ENCODE results near the gene CFAP57. TPM values are rescaled to one million over a fixed set of nuclear protein-coding genes. Genes with fewer than 3 reads are reported as not detected.

The CFAP57 gene
- total RNA-seq, 4 donors from 2014 or later, result 0.12 to 0.46 TPM; not detected in 2

DNA sequence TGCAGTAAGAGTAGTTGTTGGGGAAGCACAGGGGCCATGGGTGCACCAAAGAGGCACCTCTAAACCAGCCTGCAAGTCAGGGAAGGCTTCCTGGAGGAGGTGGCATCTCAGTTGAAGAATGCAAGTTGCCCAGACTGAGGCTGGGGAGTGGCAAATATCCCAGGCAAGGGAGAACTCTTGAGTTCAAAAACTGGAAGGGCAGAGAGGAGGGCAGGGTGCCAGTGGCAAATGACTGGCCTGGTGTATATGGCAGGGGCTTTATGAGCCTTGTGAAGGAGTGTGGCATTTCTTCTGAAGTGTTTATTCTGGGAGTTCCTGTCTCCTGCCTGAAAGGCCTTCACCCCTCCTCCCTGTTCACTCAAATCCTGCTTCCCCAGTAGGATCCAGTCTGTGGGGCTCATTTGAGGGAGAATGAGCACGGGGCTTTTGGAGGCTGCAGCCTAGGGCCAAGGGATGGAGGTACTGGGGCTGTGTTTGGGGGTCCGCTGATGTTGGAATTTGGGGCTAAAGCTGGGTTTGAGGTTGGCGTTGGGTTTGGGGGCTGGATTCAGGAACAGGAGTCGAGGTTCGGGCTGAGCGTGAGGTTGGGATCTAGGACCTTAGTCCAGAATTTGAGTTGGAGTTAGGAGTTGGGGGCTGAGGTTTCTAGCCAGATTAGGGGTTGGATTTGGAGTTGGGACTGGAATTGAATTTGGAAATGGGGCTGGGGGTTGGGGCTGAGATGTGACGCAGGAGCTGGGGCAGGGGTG, 97.7 kb downstream of the CFAP57 start, which contains the start of gene TMEM125:
TSS of gene TMEM125 (plus strand) at position 357 of the 749 bp plus-strand sequence. CDS start 2,740 bp downstream, outside the sequence.
- ATAC-seq (ENCODE audit: low FRiP score), result no peak
- no peak for DNase-seq (ENCODE audit: low spot score)

DNA sequence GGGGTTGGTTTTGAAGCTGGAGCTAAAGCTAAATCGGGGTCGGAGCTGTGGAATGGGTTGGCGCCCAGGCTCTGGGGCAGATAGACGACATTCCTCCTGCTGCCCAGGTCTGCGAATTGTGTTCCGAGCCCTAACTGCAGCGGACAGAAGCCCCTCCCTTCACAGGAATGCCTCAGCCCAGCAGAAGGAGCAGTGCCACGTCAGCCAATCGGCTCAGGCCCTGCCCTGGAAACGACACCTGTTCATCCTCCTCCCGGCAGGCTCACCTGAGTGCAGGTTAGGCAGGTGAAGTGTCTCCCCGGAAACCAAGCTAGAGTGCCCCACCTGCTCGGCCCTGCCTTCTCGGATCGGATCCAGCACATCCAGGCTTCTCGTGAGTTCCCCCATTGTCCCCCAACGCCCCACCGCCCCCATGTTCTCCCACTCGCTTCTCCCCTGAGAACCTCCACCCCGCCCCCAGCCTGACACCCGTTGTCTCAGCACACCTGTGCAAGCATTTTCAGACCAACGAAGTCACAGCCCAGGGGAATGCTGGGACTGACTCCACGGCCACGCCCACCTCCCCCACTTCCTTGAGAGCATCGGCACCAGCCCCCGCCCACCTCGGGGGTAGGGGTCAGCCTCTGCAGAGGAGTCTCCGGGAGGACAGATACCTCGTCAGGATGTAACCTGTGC, 98.4 kb downstream of the CFAP57 start:
- TF ChIP-seq, protein P1, sequence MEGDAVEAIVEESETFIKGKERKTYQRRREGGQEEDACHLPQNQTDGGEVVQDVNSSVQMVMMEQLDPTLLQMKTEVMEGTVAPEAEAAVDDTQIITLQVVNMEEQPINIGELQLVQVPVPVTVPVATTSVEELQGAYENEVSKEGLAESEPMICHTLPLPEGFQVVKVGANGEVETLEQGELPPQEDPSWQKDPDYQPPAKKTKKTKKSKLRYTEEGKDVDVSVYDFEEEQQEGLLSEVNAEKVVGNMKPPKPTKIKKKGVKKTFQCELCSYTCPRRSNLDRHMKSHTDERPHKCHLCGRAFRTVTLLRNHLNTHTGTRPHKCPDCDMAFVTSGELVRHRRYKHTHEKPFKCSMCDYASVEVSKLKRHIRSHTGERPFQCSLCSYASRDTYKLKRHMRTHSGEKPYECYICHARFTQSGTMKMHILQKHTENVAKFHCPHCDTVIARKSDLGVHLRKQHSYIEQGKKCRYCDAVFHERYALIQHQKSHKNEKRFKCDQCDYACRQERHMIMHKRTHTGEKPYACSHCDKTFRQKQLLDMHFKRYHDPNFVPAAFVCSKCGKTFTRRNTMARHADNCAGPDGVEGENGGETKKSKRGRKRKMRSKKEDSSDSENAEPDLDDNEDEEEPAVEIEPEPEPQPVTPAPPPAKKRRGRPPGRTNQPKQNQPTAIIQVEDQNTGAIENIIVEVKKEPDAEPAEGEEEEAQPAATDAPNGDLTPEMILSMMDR (IDR thresholded peaks at IDR 0.05), result no peak
- ATAC-seq (ENCODE audit: low FRiP score), result no peak
- no peak for DNase-seq (ENCODE audit: low spot score)

More for the DNA sequence above, 97.7 kb downstream of the CFAP57 start, which contains the start of gene TMEM125:
- TF ChIP-seq, protein P1 (IDR thresholded peaks at IDR 0.05), result no peak

DNA sequence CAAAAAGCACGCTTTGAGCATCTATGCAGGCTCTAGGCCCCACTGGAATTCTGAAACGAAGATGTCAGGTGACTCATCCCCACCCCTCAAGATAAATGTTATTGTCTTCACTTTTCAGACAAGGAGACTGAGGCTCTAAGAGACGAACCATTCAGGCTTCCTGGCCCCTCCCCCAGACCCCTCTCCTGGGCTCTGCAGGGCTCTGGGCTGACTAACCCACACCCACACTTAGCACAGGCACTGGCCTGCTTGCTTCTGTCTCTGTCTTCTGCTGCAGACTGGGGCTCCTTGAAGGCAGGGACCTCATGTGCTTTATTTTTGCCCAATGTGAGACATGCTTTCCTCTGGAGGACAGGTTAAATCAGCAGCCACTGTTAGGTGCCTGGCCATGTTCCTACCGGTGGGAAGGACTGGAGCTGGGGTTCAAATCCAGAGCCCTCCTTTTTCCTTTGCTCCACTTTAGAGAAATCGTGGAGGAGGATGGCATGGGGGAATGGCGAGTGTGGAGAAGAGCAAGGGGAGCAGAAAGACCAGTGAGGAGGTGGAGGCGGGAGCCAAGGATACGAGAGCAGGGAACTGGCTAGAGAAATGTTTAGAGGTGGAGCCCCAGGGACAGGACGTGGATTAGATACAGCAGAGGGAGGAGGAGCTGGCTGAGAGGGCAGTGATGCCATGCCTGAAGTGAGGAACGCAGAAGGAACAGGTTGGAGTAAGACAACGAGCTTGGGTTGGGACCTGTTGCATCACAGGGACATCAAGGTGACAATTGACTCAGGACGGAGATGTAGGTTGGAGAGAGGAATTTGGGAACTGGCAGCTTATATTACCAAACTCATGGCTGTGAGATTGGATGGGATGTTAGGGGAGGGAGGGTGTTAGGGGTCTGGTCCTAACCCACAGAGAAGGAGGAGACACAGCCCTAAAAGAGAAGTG, 99.3 kb downstream of the CFAP57 start:
- DNase-seq (ENCODE audit: low spot score) (no peak), ATAC-seq (ENCODE audit: low FRiP score) (no peak)
- TF ChIP-seq, protein P1 (IDR thresholded peaks at IDR 0.05), result no peak

DNA sequence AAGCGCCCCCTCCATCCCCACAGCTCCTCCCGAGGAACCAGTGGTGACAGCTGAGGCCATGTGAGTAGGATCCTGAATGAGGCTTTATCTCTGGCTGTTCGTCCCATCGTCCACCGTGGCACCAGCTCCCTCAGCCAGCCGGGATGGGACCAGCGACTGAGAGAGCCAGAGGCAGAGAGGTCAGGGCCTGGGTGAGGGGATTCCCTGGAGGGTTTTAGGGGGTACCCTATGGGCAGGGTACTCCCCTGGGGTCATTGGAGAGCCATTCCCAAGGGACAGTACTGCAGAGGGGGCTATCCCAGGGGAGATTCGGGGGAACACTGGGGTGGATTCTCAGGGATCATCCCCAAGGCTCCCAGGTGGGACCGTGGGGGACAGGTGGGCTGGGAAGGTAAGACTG, 100.0 kb downstream of the CFAP57 start:
- TF ChIP-seq, protein P1 (IDR thresholded peaks at IDR 0.05), result no peak
- ATAC-seq (ENCODE audit: low FRiP score) (no peak), DNase-seq (ENCODE audit: low spot score) (no peak)

DNA sequence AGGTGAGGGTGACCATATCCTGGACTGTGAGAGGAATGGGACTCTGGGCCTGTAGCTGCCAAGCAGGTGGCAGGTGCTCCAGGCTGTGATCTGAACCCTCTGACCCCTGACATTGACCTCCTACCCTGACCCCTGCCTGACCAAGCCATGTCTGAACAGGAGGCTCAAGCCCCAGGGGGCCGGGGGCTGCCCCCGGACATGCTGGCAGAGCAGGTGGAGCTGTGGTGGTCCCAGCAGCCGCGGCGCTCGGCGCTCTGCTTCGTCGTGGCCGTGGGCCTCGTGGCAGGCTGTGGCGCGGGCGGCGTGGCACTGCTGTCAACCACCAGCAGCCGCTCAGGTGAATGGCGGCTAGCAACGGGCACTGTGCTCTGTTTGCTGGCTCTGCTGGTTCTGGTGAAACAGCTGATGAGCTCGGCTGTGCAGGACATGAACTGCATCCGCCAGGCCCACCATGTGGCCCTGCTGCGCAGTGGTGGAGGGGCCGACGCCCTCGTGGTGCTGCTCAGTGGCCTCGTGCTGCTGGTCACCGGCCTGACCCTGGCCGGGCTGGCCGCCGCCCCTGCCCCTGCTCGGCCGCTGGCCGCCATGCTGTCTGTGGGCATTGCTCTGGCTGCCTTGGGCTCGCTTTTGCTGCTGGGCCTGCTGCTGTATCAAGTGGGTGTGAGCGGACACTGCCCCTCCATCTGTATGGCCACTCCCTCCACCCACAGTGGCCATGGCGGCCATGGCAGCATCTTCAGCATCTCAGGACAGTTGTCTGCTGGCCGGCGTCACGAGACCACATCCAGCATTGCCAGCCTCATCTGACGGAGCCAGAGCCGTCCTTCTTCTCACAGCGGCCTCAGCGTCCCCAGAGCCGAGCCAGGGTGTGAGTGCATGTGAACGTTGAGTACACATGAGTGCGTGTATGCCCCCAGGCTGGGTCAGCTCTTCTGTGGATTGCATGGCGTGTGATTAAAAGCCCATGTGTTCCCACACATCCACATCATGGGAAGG, 100.7 kb downstream of the CFAP57 start:
- ATAC-seq (ENCODE audit: low FRiP score) (no peak), DNase-seq (ENCODE audit: low spot score) (no peak)
- TF ChIP-seq, protein P1 (IDR thresholded peaks at IDR 0.05), result no peak

DNA sequence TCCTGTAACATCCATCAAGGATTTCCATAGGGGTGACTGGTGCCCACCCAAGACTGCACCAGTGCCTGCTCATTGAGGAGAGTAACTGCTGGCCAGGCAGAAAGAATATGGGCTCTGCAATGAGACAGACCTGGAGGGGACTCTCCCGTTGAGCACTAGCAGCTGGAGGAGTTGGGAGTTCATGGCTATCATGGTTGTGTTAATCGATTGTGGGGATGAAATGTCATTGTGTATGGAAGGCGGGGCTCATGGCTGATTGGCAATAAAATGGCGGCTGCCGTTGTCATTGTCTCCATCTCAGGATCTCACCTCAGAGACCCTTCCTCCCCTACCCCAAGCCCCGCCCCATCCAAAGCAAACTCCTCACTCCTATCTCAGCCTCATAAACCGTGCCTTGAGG, 101.6 kb downstream of the CFAP57 start:
- DNase-seq (ENCODE audit: low spot score) (no peak), ATAC-seq (ENCODE audit: low FRiP score) (no peak)
- TF ChIP-seq, protein P1 (IDR thresholded peaks at IDR 0.05), result no peak

Measured in omental fat pad (tissue), 4 donors.